Common myeloid progenitor, CD34-positive (primary cell): ENCODE data around the gene OR6C70.
"Not testable (repeated sequence)": the region's sequence is repeated elsewhere in the genome, so short reads cannot be mapped to it uniquely, and the experiment has no call there.

ENCODE experiments used
- CTCF ChIA-PET: fragments of 350-600 bp; sonication (Branson Sonifier 250); formaldehyde crosslinking; loops from one replicate; lab custom pipeline; 2021; ENCODE audit warnings: antibody characterized with exemption; lab: Charles Lee
- POLR2A ChIA-PET: fragments of 350-600 bp; sonication (Branson Sonifier 250); formaldehyde crosslinking; loops from one replicate; lab custom pipeline; 2021; ENCODE audit warnings: antibody characterized with exemption; lab: Charles Lee
- DNase-seq, 3 donors: peaks; one replicate each; pipeline versions ENCODE4 v3.0.0 to v3.0.0-alpha.2; 2013
- H3K27ac ChIP-seq, 2 experiments: 1 replicate in 1 of 2; 2 replicates in 1 of 2; pipeline ENCODE4 v1.7.0; 2013; ENCODE audit warnings: inconsistent platforms in 2 of 2, low read length in 2 of 2, mild to moderate bottlenecking in 2 of 2, low read depth in 1 of 2, moderate library complexity in 1 of 2; ENCODE audit not compliant: severe bottlenecking in 2 of 2, insufficient read depth in 1 of 2, poor library complexity in 1 of 2
- H3K27me3 ChIP-seq, 5 experiments: replicated peaks in 2 of 5; 1 replicate in 3 of 5; 2 replicates in 2 of 5; pipeline versions ENCODE4 v1.6.1 to v1.7.0; 2013; ENCODE audit warnings: low read length in 4 of 5, mild to moderate bottlenecking in 2 of 5, moderate library complexity in 2 of 5, inconsistent platforms in 1 of 5; ENCODE audit not compliant: insufficient read depth in 5 of 5, control insufficient read depth in 4 of 5
- H3K36me3 ChIP-seq, 4 experiments: 1 replicate in 2 of 4; 2 replicates in 2 of 4; pipeline versions ENCODE4 v1.6.1 to v1.7.0; 2013; ENCODE audit warnings: low read length in 3 of 4, control low read depth in 1 of 4, mild to moderate bottlenecking in 1 of 4; ENCODE audit not compliant: control insufficient read depth in 4 of 4, insufficient read depth in 4 of 4
- H3K4me1 ChIP-seq, 4 experiments: 1 replicate in 3 of 4; 2 replicates in 1 of 4; pipeline versions ENCODE4 v1.6.1 to v1.7.1; 2013; ENCODE audit warnings: low read length in 3 of 4, mild to moderate bottlenecking in 3 of 4, control low read depth in 1 of 4, inconsistent platforms in 1 of 4, moderate library complexity in 1 of 4; ENCODE audit not compliant: control insufficient read depth in 4 of 4, insufficient read depth in 4 of 4; ENCODE audit errors: control extremely low read depth in 1 of 4
- H3K4me3 ChIP-seq, 7 experiments: 1 replicate in 4 of 7; 2 replicates in 3 of 7; pipeline versions ENCODE4 v1.5.1 to v1.7.0; 2013; ENCODE audit warnings: mild to moderate bottlenecking in 7 of 7, low read length in 6 of 7, moderate library complexity in 6 of 7, inconsistent platforms in 2 of 7, low read depth in 2 of 7, control low read depth in 1 of 7; ENCODE audit not compliant: insufficient read depth in 4 of 7, control insufficient read depth in 1 of 7; ENCODE audit errors: extremely low read depth in 1 of 7
- H3K9me3 ChIP-seq, 5 experiments: 1 replicate in 4 of 5; 2 replicates in 1 of 5; pipeline versions ENCODE4 v1.6.1 to v1.7.1; 2013; ENCODE audit warnings: low read length in 4 of 5, mild to moderate bottlenecking in 2 of 5, inconsistent platforms in 1 of 5, low read depth in 1 of 5, moderate library complexity in 1 of 5; ENCODE audit not compliant: control insufficient read depth in 4 of 5, insufficient read depth in 2 of 5; ENCODE audit errors: control extremely low read depth in 1 of 5
- WGBS: methylation state at CpG from one replicate; pipeline ENCODE4 v1.1.5; 2013; ENCODE audit not compliant: insufficient coverage; 5-methylcytosine and 5-hydroxymethylcytosine counted together

OR6C70 gene

DNA sequence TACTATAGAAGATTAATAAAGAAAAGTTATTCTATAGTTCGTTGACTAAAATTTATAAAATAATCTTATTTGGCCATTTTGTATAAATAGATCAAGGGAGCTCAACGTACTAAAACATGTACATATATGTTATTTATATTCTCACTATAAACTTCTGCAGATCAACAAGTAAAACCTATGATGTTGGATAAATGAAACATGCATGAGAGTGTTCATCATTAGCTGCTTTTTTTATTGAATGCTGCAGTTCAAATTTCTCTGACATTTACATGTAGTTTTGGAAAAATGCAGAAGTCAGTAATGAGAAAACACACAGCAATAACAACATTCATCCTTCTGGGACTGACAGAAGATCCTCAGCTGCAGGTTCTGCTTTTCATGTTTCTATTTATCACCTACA, 22.1 kb upstream of the OR6C70 start, which contains the start of gene OR6C68:
TSS of gene OR6C68 (plus strand) at position 301 of the 400 bp plus-strand sequence. CDS start at position 301, 0 bp downstream.
- H3K36me3 ChIP-seq, result no peaks in the 10 kb centered on the region
- no peak within 1 kb of the TSS for H3K27ac ChIP-seq
- whole genome bisulfite sequencing, result no CpG with 5 or more reads among the region's 2 CpGs
- H3K4me3 ChIP-seq, result no peak within 1 kb of the TSS
- CTCF ChIA-PET, result no interaction called here
- no peaks in the 10 kb centered on the region for H3K27me3 ChIP-seq
- H3K4me1 ChIP-seq, result no peaks in the 10 kb centered on the region
- no peak for DNase-seq
- POLR2A ChIA-PET, result no interaction called here
- no peaks in the 10 kb centered on the region for H3K9me3 ChIP-seq

DNA sequence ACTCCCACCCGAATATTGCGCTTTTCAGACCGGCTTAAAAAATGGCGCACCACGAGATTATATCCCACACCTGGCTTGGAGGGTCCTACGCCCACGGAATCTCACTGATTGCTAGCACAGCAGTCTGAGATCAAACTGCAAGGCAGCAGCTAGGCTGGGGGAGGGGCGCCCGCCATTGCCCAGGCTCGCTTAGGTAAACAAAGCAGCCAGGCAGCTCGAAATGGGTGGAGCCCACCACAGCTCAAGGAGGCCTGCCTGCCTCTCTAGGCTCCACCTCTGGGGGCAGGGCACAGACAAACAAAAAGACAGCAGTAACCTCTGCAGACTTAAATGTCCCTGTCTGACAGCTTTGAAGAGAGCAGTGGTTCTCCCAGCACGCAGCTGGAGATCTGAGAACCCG, 14.3 kb upstream of the OR6C70 start:
- H3K9me3 ChIP-seq, CTCF ChIA-PET, DNase-seq, H3K36me3 ChIP-seq, POLR2A ChIA-PET, H3K27ac ChIP-seq, H3K4me1 ChIP-seq, H3K27me3 ChIP-seq, H3K4me3 ChIP-seq: not testable (repeated sequence)
- WGBS, result 80% methylated on average over 1 of the region's 13 CpGs

DNA sequence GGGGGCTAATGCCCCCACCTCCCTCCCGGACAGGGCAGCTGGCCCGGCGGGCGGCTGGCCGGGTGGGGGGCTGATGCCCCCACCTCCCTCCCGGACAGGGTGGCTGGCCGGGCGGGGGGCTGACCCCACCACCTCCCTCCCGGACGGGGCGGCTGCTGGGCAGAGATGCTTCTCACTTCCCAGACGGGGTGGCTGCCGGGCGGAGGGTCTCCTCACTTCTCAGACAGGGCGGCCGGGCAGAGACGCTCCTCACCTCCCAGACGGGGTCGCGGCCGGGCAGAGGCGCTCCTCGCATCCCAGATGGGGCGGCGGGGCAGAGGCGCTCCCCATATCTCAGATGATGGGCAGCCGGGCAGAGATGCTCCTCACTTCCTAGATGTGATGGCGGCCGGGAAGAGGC, 9.2 kb upstream of the OR6C70 start:
- POLR2A ChIA-PET, CTCF ChIA-PET, DNase-seq, H3K9me3 ChIP-seq, H3K27me3 ChIP-seq, H3K27ac ChIP-seq, H3K4me1 ChIP-seq, H3K4me3 ChIP-seq, H3K36me3 ChIP-seq: not testable (repeated sequence)
- WGBS, result no CpG with 5 or more reads among the region's 29 CpGs

DNA sequence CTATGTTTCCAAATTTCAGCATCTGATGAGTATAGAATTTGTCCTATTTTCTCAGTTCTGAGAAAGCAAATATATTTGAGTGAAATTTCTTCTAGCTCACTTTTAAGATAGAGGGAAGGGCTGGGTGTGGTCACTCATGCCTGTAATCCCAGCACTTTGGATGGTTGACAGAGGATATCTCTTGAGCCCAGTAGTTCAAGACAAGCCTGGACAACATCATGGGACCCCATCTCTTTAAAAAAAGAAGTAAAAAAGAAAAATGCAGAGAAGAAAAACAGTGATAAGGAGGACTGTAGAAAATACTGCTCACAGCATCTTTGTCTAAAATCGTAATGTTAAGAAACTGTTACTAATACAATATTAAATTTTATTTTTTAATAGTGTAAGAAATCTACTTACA, 2.3 kb upstream of the OR6C70 start:
- CTCF ChIA-PET, result no interaction called here
- no peaks in the 10 kb centered on the region for H3K4me1 ChIP-seq
- no CpG with 5 or more reads among the region's 1 CpG for WGBS
- no peaks in the 10 kb centered on the region for H3K9me3 ChIP-seq
- H3K27me3 ChIP-seq, result peaks cover 0 to 4% (median 0%) of the 10 kb centered on the region in 5 experiments
- POLR2A ChIA-PET, result no interaction called here
- no peak overlapping the region for H3K27ac ChIP-seq
- H3K36me3 ChIP-seq, result no peaks in the 10 kb centered on the region
- H3K4me3 ChIP-seq, result no peak overlapping the region
- no peak for DNase-seq

DNA sequence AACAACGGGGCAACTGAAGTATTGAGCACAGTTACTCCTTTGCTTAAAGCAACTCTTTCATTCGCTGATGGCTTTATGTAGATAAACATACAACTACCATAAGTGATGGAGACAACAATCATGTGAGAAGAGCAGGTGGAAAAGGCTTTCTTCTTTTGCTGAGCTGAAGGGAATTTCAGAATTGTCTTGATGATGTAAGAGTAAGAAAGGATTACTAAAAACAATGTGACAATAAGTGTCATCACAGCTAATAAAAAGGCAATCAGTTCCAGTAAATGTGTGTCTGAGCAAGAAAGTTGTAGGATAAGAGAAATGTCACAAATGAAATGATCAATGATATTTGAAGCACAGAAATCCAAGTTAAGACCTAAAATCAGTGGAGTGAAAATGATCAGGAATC, 647 bp downstream of the OR6C70 start:
- Histone ChIP-seq H3K27me3 (peaks cover 0 to 4% (median 0%) of the 10 kb centered on the region in 5 experiments), H3K36me3 (no peaks in the 10 kb centered on the region), H3K9me3 (no peaks in the 10 kb centered on the region), H3K4me1 (no peaks in the 10 kb centered on the region), H3K27ac (no peak overlapping the region), H3K4me3 (no peak overlapping the region)
- POLR2A ChIA-PET, result no interaction called here
- CTCF ChIA-PET, result no interaction called here
- no peak for DNase-seq
- WGBS, result no CpG with 5 or more reads among the region's 2 CpGs

DNA sequence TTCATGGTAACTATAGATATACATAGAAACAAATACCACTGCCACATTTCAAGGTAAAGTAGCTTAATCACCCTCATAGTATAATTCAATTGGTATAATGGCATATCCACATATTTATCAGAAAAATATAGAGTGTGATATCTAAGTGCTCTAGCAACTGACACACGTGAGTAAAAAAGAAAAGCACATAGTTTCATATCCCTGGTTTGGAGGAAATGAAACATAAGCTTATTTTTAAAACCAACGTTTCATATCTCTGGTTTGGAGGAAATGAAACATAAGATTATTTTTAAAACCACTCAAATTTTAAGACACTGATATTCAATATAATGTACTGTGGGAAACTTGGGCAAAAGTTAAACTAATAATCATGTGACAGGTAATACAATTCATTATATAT, 2.1 kb downstream of the OR6C70 start:
- Histone ChIP-seq H3K27me3 (peaks cover 0 to 4% (median 0%) of the 10 kb centered on the region in 5 experiments), H3K36me3 (no peaks in the 10 kb centered on the region), H3K4me1 (no peaks in the 10 kb centered on the region), H3K27ac (no peak overlapping the region), H3K4me3 (no peak overlapping the region), H3K9me3 (no peaks in the 10 kb centered on the region)
- DNase-seq, result no peak
- WGBS, result no CpG with 5 or more reads among the region's 2 CpGs
- ChIA-PET POLR2A (interaction anchor here (0.5 kb wide), 1 partner anchor 259 kb away, joined by 7 read pairs; no protein-coding TSS in a partner anchor), CTCF (no interaction called here)

DNA sequence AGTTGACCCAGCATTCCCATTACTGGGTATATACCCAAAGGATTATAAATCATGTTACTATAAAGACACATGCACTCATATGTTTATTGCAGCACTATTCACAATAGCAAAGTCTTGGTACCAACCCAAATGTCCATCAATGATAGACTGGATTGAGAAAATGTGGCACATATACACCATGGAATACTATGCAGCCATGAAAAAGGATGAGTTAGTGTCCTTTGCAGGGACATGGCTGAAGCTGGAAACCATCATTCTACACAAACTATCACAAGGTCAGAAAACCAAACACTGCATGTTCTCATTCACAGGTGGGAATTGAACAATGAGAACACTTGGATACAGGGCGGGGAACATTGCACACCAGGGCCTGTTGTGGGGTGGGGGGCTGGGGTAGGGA, 5.0 kb downstream of the OR6C70 start:
- H3K36me3 ChIP-seq, H3K27me3 ChIP-seq, H3K9me3 ChIP-seq, H3K4me3 ChIP-seq, H3K27ac ChIP-seq, CTCF ChIA-PET, POLR2A ChIA-PET, DNase-seq, H3K4me1 ChIP-seq: not testable (repeated sequence)
- WGBS, result no CpG with 5 or more reads among the region's 1 CpG
